ENCODE measurements around the gene NCEH1.

GRCh38 chr3:172586436-172586835, 124.4 kb downstream of the NCEH1 start:
- no peak for TF ChIP-seq POLR2A (IDR thresholded peaks at IDR 0.05)
- no peak for TF ChIP-seq CTCF (IDR thresholded peaks at IDR 0.05)

Data from sigmoid colon (tissue), 3 donors.